H9 (cell line): Measurements from ENCODE around the gene NHLRC4. TPM values are rescaled to one million over a fixed set of nuclear protein-coding genes. Genes with fewer than 3 reads are reported as not detected.

Experiments used
- DNase-seq: peaks from one replicate; pipeline ENCODE4 v3.0.0-alpha.2; 2017
- H2AFZ ChIP-seq: one replicate; pipeline ENCODE4 v1.6.1; 2013; ENCODE audit warnings: mild to moderate bottlenecking, low read length, control low read depth, moderate library complexity
- H2AK5ac ChIP-seq: 2 replicates; pipeline ENCODE4 v1.6.1; 2013; ENCODE audit warnings: low read length, control low read depth, mixed read lengths; ENCODE audit not compliant: insufficient read length
- H2BK120ac ChIP-seq: one replicate; pipeline ENCODE4 v1.6.1; 2013; ENCODE audit warnings: low read depth, mild to moderate bottlenecking, low read length, control low read depth, inconsistent platforms; ENCODE audit not compliant: poor library complexity, severe bottlenecking
- H2BK12ac ChIP-seq: 2 replicates; pipeline ENCODE4 v1.6.1; 2013; ENCODE audit warnings: low read length, control low read depth, mixed read lengths, low read depth; ENCODE audit not compliant: insufficient read length
- H2BK15ac ChIP-seq: 2 replicates; pipeline ENCODE4 v1.6.1; 2013; ENCODE audit warnings: low read depth, low read length, control low read depth
- H2BK20ac ChIP-seq: one replicate; pipeline ENCODE4 v1.6.1; 2013; ENCODE audit warnings: low read depth, mild to moderate bottlenecking, low read length, control low read depth, inconsistent platforms; ENCODE audit not compliant: poor library complexity, severe bottlenecking
- H2BK5ac ChIP-seq: 2 replicates; pipeline ENCODE4 v1.6.1; 2013; ENCODE audit warnings: low read length, control low read depth, mixed read lengths; ENCODE audit not compliant: insufficient read length
- H3K14ac ChIP-seq: 2 replicates; pipeline ENCODE4 v1.6.1; 2013; ENCODE audit warnings: low read length, control low read depth; ENCODE audit not compliant: insufficient read depth
- H3K18ac ChIP-seq: 2 replicates; pipeline ENCODE4 v1.6.1; 2013; ENCODE audit warnings: low read depth, mild to moderate bottlenecking, mixed read lengths, low read length, control low read depth; ENCODE audit not compliant: insufficient read length
- H3K23ac ChIP-seq: 2 replicates; pipeline ENCODE4 v1.6.1; 2013; ENCODE audit warnings: low read length, control low read depth, mixed read lengths, low read depth; ENCODE audit not compliant: insufficient read length
- H3K23me2 ChIP-seq: 2 replicates; pipeline ENCODE4 v1.6.1; 2013; ENCODE audit warnings: low read depth, mild to moderate bottlenecking, mixed read lengths, low read length, control low read depth; ENCODE audit not compliant: insufficient read length, poor library complexity, severe bottlenecking
- H3K27ac ChIP-seq: 2 replicates; pipeline ENCODE4 v1.5.1; 2013; ENCODE audit warnings: low read length, control low read depth, mixed read lengths, low read depth; ENCODE audit not compliant: insufficient read length
- H3K27me3 ChIP-seq: 2 replicates; pipeline ENCODE4 v1.6.1; 2013; ENCODE audit warnings: low read length, control low read depth, inconsistent platforms; ENCODE audit not compliant: insufficient read depth
- H3K4ac ChIP-seq: 2 replicates; pipeline ENCODE4 v1.6.1; 2013; ENCODE audit warnings: low read depth, mild to moderate bottlenecking, control low read depth, inconsistent platforms, low read length, moderate library complexity
- H3K4me1 ChIP-seq: 2 replicates; pipeline ENCODE4 v1.6.1; 2013; ENCODE audit warnings: low read length, control low read depth, inconsistent platforms; ENCODE audit not compliant: insufficient read depth
- H3K4me2 ChIP-seq: 2 replicates; pipeline ENCODE4 v1.6.1; 2013; ENCODE audit warnings: low read length, control low read depth, mixed read lengths; ENCODE audit not compliant: insufficient read length, insufficient read depth
- H3K56ac ChIP-seq: 2 replicates; pipeline ENCODE4 v1.6.1; 2013; ENCODE audit warnings: low read depth, mild to moderate bottlenecking, mixed read lengths, low read length, control low read depth; ENCODE audit not compliant: insufficient read length
- H3K79me1 ChIP-seq: 2 replicates; pipeline ENCODE4 v1.6.1; 2013; ENCODE audit warnings: low read depth, mild to moderate bottlenecking, moderate library complexity, low read length, control low read depth, inconsistent platforms; ENCODE audit not compliant: insufficient read depth, poor library complexity, severe bottlenecking
- H3K79me2 ChIP-seq: 2 replicates; pipeline ENCODE4 v1.6.1; 2013; ENCODE audit warnings: low read length, control low read depth, inconsistent platforms; ENCODE audit not compliant: insufficient read depth
- H3K9ac ChIP-seq: 2 replicates; pipeline ENCODE4 v1.6.1; 2013; ENCODE audit warnings: low read length, control low read depth, mixed read lengths; ENCODE audit not compliant: insufficient read length; ENCODE audit errors: extremely low read depth
- H3K9me3 ChIP-seq: one replicate; pipeline ENCODE4 v1.6.1; 2013; ENCODE audit warnings: low read depth, low read length, inconsistent platforms; ENCODE audit not compliant: control insufficient read depth
- H3T11ph ChIP-seq: one replicate; pipeline ENCODE4 v1.6.1; 2013; ENCODE audit warnings: mild to moderate bottlenecking, low read length, control low read depth, inconsistent platforms
- H4K20me1 ChIP-seq: one replicate; pipeline ENCODE4 v1.6.1; 2013; ENCODE audit not compliant: control insufficient read depth, insufficient read length, insufficient read depth
- H4K5ac ChIP-seq: 2 replicates; pipeline ENCODE4 v1.6.1; 2013; ENCODE audit warnings: low read depth, mild to moderate bottlenecking, mixed read lengths, low read length, control low read depth; ENCODE audit not compliant: insufficient read length
- H4K8ac ChIP-seq: replicated peaks from 2 replicates; pipeline ENCODE4 v1.6.1; 2013; ENCODE audit warnings: low read length, control low read depth, mixed read lengths, low read depth; ENCODE audit not compliant: insufficient read length
- H4K91ac ChIP-seq: 2 replicates; pipeline ENCODE4 v1.6.1; 2013; ENCODE audit warnings: low read depth, mild to moderate bottlenecking, moderate library complexity, mixed read lengths, low read length, control low read depth; ENCODE audit not compliant: insufficient read length
- H3K27ac Mint-ChIP-seq, 3 experiments: 2 replicates in 2 of 3; 3 replicates in 1 of 3; pipeline ENCODE4 v1.8.0; 2020 to 2021; ENCODE audit warnings: mixed read lengths in 3 of 3, mild to moderate bottlenecking in 1 of 3, moderate library complexity in 1 of 3
- H3K27me3 Mint-ChIP-seq: 2 replicates; pipeline ENCODE4 v1.8.0; 2021; ENCODE audit warnings: low read depth, mild to moderate bottlenecking, moderate library complexity, mixed read lengths
- H3K36me3 Mint-ChIP-seq, 3 experiments: 2 replicates in 2 of 3; 3 replicates in 1 of 3; pipeline ENCODE4 v1.8.0; 2020 to 2021; ENCODE audit warnings: low read depth in 3 of 3, mixed read lengths in 3 of 3; ENCODE audit not compliant: insufficient read depth in 1 of 3
- H3K4me1 Mint-ChIP-seq, 2 experiments: 2 replicates each; pipeline ENCODE4 v1.8.0; 2020; ENCODE audit warnings: mixed read lengths in 2 of 2
- H3K4me3 Mint-ChIP-seq, 2 experiments: 2 replicates in 1 of 2; 3 replicates in 1 of 2; pipeline ENCODE4 v1.8.0; 2020 to 2021; ENCODE audit warnings: mild to moderate bottlenecking in 2 of 2, mixed read lengths in 2 of 2, moderate library complexity in 1 of 2
- H3K9me3 Mint-ChIP-seq, 2 experiments: 2 replicates in 1 of 2; 3 replicates in 1 of 2; pipeline ENCODE4 v1.8.0; 2020; ENCODE audit warnings: mild to moderate bottlenecking in 2 of 2, mixed read lengths in 2 of 2, moderate library complexity in 1 of 2
- CTCF ChIP-seq: fragments of 200-600 bp; sonication (generic); conservative IDR thresholded peaks from 3 replicates; pipeline ENCODE4 v1.8.0; 2021; ENCODE audit warnings: antibody characterized with exemption, mild to moderate bottlenecking
- WGBS: extraction: QIAGEN DNeasy Blood & Tissue Kit; methylation state at CpG from one replicate; pipeline ENCODE4 v1.1.7; 2013; ENCODE audit warnings: missing lambda C conversion rate, low lambda C conversion rate, mixed read lengths; ENCODE audit not compliant: insufficient read length; ENCODE audit errors: extremely low coverage; 5-methylcytosine and 5-hydroxymethylcytosine counted together
- total RNA-seq: library from RNA; stranded (reverse); gene quantifications from 2 replicates; pipeline ENCODE4 v1.2.1, GENCODE V29; 2021

Gene NHLRC4
- total RNA-seq, 1 experiment from 2014 or later: 0.42 TPM

- H3K4me3 Mint-ChIP-seq: peak overlapping the region; percentile 94 to 99
- Histone ChIP-seq H4K20me1 (no peaks in the 10 kb centered on the region), H3K4ac (no peak overlapping the region)
Measured at GRCh38 chr16:588639-588888, 21.8 kb downstream of the NHLRC4 start.

More at GRCh38 chr16:588639-588888, 21.8 kb downstream of the NHLRC4 start:
- WGBS: no CpG with 5 or more reads among the region's 21 CpGs
- peaks cover 16 to 26% of the 10 kb centered on the region in 2 experiments for H3K4me1 Mint-ChIP-seq
- 0 out of 5 replicates have a peak, but pooled peaks cover 0 to 3% of the 10 kb centered on the region in 2 experiments for H3K9me3 Mint-ChIP-seq
- H3K36me3 Mint-ChIP-seq: peaks cover 0 to 10% (median 6%) of the 10 kb centered on the region in 3 experiments; a peak in 6 of 7 replicates
- no peak overlapping the region for H2BK20ac ChIP-seq
- H3K23me2 ChIP-seq: peaks cover 5% of the 10 kb centered on the region
- no peaks in the 10 kb centered on the region; the same call in 1 of the 2 replicates for H3K79me2 ChIP-seq
- TF ChIP-seq CTCF: no peak
- no peak overlapping the region for H2AK5ac ChIP-seq
- no peak overlapping the region for H2BK12ac ChIP-seq
- H3K9ac ChIP-seq: peak overlapping the region; percentile 63
- H3K18ac ChIP-seq: no peak overlapping the region
- no peak overlapping the region for H2AFZ ChIP-seq
- no peak overlapping the region for H3T11ph ChIP-seq
- peaks cover 49% of the 10 kb centered on the region for H3K27me3 Mint-ChIP-seq
- H3K14ac ChIP-seq: peak overlapping the region; percentile 57
- no peak overlapping the region for H3K23ac ChIP-seq
- H3K56ac ChIP-seq: no peak overlapping the region
- no peak overlapping the region for H2BK5ac ChIP-seq
- H3K4me1 ChIP-seq: no peaks in the 10 kb centered on the region
- H3K27me3 ChIP-seq: peaks cover 7% of the 10 kb centered on the region; the same call in 1 of the 2 replicates
- H3K27ac Mint-ChIP-seq: peak overlapping the region; percentile 86 to 99 (median 93); a peak in 5 of 7 replicates
- H4K5ac ChIP-seq: no peak overlapping the region
- H3K27ac ChIP-seq: no peak overlapping the region
- H2BK15ac ChIP-seq: no peak overlapping the region
- DNase-seq: no peak
- H4K91ac ChIP-seq: no peak overlapping the region
- no peak overlapping the region for H4K8ac ChIP-seq
- peak overlapping the region; percentile 55 for H3K4me2 ChIP-seq
- H3K79me1 ChIP-seq: no peaks in the 10 kb centered on the region
- no peaks in the 10 kb centered on the region for H3K9me3 ChIP-seq
- H2BK120ac ChIP-seq: no peak overlapping the region
